NCI-H82 treated with DMSO at 0.1 percent for 48 hours (cell line): ENCODE measurements around the gene DAD1.
A peak's percentile ranks its signal among the peaks of the same experiment; 100 is the strongest.

ENCODE experiments used
- DNase-seq: peaks from one replicate; lab custom pipeline; 2025; ENCODE audit not compliant: unreplicated experiment; lab: John Stamatoyannopoulos, UW

Gene DAD1

DNA sequence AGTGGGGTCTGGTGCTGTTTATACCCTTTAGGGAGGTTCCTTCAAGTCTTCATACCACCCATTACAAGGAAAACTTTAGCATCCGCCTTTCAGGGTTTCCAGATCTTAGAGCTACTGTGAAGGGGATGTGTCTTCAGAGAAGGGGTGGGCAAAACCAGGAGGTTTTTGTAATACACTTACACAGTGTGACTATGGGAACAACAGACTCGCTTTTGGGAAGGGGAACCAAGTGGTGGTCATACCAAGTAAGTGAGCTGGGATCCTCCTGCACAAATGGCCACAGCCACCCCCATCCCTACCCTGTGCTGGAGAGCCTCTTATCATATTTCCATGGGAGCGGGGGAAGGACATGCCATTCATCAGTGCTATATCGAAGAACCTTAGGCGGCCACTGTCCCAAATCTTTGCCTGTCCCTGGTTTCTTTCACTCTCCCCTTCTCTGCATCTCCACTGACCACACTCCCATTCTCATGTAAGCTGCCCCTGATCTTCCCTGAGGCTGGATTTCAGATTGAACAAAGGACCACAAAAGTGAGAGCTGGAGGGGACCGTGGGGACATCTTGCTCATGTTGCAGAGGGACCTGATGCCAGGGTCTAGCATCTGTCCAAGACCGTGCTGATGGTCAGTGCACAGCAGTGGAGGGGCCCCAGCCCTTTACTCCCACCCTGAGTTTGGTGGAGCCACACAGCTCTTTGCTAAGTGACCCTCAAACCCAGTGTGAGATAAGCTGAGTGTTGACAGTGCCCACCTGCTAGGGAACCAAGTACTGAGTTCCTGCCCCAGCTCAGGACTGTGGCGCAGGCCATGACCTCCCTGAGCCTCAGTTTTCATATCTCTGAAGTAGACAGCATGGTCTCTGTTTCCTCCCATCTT is 51.4 kb downstream of the DAD1 start:
- no peak for DNase-seq

DNA sequence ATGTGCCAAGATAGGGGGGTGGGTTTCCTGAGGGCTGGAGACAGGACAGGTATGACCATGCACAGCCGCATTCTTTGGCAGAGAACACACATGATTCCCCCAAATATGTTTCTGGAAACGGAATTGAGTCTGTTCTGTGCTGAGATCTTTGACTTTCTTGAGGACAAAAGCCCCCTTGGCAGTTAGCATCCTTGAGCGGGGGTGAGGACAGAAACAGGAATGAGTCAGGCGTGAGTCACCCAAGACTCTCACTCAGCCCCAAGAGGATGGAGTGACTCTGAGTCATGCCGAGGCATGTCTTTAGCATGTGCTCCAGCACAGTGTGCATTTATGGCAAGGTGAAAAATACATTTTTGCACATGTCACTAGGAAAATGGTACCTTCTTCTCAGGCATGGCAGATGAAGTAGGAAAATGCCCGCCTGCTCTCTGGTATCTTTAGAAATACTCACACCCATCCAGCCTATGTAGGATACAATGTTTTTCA is 52.1 kb downstream of the DAD1 start:
- no peak for DNase-seq

DNA sequence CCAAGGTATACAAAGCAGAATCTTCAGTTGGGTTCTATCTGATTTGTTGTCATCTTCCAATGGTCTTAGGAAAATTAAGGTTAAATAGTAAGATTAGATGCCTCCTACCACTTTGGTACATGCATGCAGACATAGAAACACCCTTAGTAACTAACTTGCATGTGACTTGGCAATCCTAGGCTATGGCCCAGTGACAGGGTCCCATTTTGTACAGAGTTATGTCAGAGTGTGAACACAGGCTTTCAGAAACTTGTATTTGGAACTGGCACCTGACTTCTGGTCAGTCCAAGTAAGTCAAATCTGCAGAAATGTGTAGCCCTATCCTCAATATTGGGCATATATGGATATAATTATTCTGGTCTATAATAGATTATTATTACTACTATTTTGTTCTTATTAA is 53.1 kb downstream of the DAD1 start:
- DNase-seq: no peak

DNA sequence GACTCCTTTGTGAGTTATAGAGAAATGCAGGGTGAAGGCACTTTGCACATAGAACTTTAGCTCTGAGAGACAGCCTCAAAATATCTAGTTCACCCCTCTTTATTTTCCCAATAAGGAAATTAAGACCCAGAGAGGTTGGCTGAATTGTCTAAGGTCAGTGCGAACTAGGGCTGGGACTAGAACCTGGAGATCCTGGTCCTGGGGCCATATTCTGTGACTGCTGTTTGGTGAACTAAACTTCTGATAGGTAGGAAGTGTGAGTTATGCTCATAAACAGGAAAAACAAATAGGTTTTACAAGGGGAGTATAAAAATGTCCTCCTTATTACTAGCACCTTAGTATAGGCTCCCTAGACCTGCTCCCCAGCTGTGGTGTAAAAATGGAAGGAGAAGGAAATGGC is 53.9 kb downstream of the DAD1 start:
- DNase-seq: no peak

DNA sequence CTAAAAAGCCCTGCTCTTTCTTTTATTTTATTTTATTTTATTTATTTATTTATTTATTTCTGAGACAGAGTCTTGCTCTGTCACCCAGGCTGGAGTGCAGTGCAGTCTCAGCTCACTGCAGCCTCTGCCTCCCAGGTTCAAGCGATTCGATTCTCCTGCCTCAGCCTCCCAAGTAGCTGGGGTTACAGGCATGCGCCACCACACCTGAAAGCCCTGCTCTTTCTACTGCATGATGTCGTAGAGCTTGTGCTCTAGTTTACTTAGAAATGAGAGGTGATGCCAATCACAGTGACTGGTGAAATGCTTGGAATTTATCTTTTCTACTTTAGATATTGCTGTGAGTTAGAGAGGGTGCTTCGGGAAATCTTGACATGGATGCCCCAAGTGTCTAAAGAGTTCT is 54.5 kb downstream of the DAD1 start:
- no peak for DNase-seq

DNA sequence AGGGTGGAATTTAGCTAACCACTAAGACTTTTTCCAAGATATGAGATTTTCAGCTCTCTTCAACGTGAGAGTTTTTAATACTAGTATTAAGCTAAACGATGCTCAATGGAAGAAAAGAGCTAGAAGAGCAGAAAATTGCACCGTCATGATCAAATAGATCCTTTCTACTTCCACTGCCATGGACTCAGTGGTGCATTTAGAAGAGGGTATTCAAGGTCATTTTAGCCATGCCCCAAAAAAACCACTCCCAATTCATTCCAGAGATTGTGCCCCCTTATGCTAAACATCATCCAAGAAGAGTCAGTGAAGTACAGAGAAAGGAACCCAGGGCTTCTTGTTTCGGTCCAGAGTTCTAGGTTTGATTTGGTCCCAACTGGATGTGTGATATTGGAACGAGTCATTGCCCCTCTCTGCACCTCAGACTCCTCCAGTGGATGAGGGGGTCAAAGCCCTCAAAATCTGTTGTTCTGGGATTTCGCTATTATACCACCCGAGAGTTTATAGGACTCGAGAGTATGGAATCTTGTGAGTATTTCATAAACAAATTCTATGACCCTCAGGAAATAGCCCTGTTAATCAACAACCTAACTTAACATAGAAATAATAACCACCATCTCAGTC is 55.2 kb downstream of the DAD1 start:
- no peak for DNase-seq

DNA sequence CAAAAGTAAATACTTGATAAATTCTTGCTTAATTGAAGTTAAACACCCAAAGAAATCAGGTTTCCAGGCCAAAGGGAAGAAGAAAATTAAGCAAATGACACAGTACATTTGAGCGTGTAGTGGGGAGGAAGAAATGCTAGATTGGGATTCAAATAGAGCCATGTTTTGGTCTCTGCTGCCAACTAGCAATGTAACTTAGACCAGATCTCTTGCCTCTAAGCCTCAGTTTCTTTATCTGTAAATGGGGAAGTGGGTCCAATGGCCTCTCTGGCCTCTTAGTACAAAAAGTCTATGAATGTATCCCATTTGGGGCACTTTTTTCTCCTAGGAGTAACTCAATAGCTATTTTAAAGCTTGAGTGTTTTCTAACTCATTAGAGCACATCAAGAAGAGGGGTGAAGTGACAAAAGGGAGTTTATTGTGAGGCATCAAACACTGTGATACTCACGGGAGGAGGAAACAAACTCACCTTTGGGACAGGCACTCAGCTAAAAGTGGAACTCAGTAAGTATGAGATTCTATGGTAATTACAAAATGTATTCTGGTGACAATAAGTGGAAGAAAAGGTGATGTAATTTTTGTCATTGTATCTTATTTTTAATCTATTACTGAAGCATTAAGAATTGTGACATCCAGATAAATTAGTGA is 55.8 kb downstream of the DAD1 start:
- DNase-seq: no peak

DNA sequence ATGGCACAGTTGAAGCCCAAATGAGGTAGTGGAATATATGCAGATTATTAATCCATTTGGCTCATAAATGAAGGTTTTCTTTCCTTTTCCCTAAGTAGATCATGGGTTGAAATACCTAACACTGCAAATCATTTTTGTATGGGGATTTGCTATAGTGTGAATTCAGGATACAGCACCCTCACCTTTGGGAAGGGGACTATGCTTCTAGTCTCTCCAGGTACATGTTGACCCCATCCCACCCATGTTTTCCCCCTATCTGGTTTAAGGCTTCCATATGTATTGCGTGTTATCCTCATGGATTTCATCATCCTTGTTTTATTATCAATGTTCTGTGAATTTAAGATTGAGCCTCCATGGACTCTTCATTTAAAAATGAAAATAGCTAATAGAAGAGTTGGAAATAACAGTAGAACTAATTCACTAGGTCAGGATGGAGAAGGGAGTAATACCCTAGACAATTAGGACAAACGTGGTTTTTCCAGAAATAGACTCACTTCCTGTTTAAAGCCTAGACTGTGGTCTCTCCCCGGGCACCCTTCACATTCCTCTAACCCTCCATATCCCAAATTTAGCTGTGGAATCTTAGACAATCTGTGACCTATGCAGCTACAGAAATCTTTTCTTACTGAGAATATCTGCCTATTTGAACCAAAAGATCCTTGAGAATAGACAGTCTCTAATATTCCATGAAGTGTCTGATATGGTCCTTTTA is 56.5 kb downstream of the DAD1 start:
- DNase-seq: no peak

DNA sequence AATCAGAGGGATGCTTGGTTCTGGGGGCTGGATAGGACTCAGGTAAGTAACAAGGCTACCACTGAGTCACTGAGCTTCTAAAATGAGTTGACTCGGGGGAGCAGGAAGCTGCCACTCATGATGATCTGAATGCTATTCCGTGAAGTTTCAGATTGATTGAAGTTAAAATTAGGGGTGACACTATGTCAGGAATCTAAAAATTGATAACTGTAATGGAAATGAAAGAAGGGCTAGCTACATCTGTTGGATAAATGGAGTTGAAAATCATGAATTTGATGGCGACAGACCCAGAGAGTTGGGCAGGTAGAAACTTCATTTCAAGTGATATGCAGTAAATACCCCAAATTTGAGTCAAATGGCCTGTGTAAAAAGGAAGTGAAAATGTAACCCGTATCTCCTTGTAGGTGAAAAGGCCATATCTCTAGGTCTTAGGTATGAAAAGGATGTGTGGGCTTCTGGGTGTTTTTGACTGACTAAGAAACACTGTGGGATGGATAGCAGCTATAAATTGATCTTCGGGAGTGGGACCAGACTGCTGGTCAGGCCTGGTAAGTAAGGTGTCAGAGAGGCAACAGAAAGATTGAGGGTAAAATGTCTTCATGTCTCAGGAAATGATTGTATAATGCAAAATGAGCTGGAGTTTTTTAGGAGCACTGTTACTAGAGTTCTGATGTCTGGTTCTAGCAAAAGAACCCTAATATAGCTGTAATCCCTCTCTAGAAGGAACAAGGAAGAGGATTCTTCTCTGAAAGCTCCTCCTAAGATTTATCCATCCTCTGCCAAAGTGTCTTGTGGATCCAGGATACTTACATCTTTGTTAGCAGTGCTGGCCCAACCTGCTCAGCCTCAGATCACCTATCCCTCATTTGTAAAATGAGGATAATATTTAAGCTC is 57.3 kb downstream of the DAD1 start:
- DNase-seq: no peak

DNA sequence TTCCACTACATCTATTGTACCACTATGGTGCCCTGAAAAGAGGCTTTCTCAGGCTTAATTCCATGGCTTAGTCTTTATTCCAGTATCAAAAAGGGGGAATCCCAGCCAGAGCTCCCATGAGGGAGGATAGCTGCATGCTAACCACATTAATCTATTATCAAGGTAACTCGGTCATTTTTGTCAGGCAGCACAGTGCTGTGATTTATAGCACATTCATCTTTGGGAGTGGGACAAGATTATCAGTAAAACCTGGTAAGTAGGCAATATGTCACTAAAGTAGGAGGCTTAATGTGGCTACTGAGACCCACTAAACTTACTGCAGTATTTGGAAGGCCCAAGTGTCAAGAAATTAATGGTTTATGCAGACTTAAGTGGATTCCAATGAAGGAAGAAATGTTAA is 58.9 kb downstream of the DAD1 start:
- DNase-seq: peak; percentile 87

DNA sequence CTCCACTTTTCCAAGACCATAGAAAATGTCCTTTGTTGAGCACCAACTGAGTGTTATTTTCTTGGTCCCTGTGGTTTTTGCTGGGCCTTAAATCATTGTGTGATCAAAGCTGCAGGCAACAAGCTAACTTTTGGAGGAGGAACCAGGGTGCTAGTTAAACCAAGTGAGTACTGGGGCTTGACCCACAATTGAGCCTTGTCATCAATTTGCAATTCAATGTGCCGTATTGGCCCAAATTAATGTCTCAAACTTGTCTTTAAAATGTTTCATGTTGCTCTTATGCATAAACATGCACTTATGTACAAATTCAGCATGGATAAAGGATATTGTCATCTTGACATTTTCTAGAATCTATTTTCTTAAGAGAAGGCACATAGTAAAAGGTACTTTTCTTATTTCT is 62.3 kb downstream of the DAD1 start:
- no peak for DNase-seq

DNA sequence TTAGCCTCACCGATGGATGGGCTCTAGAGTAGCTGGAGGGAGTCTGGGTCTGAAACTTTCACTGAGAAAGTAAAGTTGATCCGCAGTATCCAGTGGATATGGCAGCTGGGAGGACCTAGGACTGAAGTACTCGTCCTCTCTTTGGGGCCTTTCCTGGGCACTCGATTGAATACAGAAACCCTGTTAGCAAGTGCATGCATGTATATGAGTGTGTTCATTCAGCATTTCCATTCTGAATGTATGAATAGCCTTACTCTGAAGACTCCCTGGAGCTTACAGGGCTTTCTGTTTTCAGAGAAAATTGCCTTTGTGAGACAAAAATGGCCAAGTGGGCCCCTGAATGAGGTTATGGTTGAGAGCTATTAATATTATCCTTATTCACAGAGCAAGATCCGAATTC is 62.8 kb downstream of the DAD1 start:
- DNase-seq: no peak

DNA sequence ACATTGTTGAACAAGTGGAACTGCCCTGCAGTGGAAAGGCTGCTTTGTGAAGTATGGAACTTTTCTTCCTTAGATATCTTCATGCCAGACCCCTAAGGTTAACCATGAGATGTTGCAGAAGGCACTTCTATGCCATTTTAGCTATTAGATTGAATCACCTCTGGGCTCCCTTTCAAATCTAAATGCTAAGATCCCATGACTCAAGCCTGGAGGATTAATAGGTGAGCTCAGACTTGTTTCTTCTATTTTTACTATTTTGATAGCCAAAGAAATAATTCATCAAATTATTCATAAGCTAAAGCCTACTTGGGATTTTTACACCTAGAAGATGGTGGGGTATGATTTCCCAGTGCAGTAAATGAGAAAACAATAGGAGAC is 64.3 kb downstream of the DAD1 start:
- no peak for DNase-seq

DNA sequence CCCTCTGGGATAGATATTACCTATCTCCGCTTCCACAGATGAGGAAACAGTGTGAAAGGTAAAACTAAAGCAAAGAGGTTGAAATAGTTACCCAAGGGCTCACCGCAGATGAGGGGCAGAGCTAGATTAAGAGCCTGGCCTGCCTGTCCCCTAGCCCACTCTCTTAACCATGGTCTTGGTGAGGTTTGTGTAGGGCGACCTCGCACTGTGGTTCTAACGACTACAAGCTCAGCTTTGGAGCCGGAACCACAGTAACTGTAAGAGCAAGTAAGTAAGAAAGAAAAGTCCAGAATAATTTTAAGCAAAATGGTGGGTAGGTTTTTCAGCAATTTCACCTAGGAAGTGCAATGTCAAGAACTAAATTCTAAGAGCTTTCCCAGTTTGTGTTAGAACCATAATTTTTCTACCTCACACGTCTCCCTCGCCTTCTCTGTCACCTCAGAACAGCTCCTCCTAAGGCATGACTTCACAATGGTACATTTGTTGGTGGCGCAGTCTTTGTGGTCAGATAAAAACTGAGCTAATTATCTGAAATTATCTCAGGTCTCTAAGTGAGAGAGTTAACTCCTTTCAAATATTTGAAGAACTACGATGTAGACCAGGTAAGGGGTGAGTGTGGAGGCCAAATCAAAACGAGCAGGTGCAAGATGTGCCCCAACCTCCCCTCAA is 64.8 kb downstream of the DAD1 start:
- no peak for DNase-seq

DNA sequence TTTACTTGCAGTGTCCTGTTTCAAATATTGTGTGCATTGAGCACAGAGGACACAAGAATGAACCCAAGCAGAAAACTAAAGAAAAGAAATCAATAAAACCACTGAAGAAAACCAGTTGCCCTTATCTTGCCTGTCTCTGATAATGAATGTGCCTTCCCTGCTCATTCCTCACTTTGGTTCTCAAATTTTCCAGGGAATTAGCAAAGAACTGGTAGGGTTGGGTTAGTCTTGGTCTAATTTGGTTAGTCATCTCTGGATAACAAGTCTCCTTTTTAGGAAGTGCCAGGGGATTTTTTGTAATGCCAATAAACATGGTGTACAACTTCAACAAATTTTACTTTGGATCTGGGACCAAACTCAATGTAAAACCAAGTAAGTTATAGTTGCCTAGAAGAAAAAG is 65.7 kb downstream of the DAD1 start:
- no peak for DNase-seq

DNA sequence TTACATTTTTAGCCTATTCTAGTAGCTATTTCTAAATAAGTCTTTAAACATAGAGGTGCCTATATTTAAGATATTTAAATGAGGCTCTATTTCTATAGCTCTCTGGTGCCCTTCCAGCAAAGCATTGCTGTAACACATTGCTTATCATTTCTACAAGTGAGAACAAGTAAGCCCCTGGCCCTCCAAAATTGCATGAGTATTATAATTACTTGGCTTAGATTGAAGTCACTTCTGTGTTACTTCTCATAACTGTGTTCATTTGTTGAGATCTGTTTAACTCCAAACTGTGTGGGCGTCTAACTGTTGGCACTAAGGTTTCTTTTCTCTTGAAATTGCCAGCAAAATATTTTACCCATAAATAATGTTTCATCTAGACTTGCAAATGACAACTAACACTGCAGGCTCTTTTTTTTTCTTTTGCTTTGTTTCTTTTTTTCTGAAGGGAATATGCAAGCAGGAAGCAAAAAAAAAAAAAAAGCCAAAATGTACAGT is 66.5 kb downstream of the DAD1 start:
- DNase-seq: no peak

DNA sequence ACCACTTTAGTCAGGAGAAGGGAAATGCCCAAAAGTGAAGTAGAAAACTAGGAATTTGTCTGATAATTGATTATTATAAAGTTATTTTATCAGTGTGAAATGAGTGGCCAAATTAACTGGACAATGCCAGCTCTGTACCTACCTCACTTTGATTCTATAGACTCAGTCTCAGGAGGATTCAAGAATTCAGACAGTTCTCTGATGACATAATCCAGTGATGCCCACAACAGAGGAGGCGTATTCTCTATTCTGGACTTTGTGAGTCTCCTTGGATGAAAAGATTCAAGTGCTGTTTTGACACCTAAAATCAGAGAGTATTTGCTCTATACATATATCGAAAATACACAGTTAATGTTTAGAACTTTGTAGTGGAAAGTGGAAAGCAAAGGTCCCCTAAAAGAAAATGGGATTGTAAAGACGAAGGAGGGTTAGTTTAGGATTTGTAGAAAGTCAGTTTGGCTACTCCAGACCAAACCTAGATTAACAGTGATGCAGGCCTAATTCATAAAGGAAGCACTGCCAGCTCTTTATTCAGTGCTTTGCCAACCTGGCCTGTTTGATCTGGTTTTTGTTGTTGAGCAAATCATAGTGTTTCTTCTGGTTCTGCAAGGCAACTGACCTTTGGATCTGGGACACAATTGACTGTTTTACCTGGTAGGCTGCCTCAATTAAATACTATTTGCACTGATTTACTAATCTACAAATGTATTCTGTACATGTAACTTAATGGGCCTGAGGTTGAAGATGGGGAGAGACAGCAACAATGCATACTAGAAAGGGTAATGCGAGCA is 67.4 kb downstream of the DAD1 start:
- no peak for DNase-seq

DNA sequence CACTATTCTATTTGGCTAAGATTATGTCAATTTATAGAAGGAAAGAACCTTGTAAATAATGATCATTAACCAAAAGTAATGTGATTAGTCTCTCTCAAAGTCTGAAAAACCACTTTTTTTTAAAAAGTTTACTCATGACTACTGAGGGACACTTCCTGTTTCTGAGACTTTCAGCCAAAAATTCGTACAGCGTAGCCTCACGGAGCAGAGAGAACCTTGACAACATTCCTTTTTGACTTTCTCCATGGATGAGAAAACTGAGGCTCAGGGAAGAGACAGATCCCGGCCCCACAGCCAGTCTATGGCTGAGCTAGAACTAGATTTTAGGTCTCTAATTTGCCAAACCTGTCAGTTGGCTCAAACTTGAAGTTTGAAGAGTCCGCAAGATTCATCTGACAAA is 68.2 kb downstream of the DAD1 start:
- no peak for DNase-seq
